GM23338 (cell line): ENCODE data around the gene SPATS2. TPM values are rescaled to one million over a fixed set of nuclear protein-coding genes. Genes with fewer than 3 reads are reported as not detected.
A peak's percentile ranks its signal among the peaks of the same experiment; 100 is the strongest.

Source experiments
- ATAC-seq: fragments of 200-7000 bp; cut with Tn5 transposase; 3 replicates; pipeline ENCODE4 v1.9.1; 2020
- DNase-seq: peaks from one replicate; pipeline ENCODE4 v3.0.0-alpha.2; 2015; ENCODE audit warnings: low spot score
- H2AFZ ChIP-seq: fragments of 200-600 bp; sonication (generic); 2 replicates; pipeline ENCODE4 v1.8.0; 2016; ENCODE audit warnings: antibody characterized with exemption, mild to moderate bottlenecking, moderate library complexity
- H3F3A ChIP-seq: fragments of 200-600 bp; sonication (generic); replicated peaks from 2 replicates; pipeline ENCODE4 v1.8.0; 2017; ENCODE audit warnings: antibody characterized with exemption, mixed run types, low read depth
- H3K27ac ChIP-seq: fragments of 200-600 bp; sonication (generic); 2 replicates; pipeline ENCODE4 v1.6.1; 2016; ENCODE audit warnings: low read depth
- H3K27me3 ChIP-seq: fragments of 200-600 bp; sonication (generic); 2 replicates; pipeline ENCODE4 v1.8.0; 2016; ENCODE audit warnings: mild to moderate bottlenecking, mixed run types, moderate library complexity; ENCODE audit not compliant: insufficient read depth
- H3K36me3 ChIP-seq: fragments of 200-600 bp; sonication (generic); 2 replicates; pipeline ENCODE4 v1.8.0; 2016; ENCODE audit warnings: mild to moderate bottlenecking; ENCODE audit not compliant: insufficient read depth
- H3K4me1 ChIP-seq: fragments of 200-600 bp; sonication (generic); 2 replicates; pipeline ENCODE4 v1.8.0; 2016; ENCODE audit warnings: mild to moderate bottlenecking, moderate library complexity; ENCODE audit not compliant: insufficient read depth
- H3K4me2 ChIP-seq: fragments of 200-600 bp; sonication (generic); 2 replicates; pipeline ENCODE4 v1.7.1; 2017; ENCODE audit warnings: mixed run types
- H3K4me3 ChIP-seq: fragments of 200-600 bp; sonication (generic); 2 replicates; pipeline ENCODE4 v1.6.1; 2016; ENCODE audit warnings: mixed run types
- H3K79me2 ChIP-seq: fragments of 200-600 bp; sonication (generic); replicated peaks from 2 replicates; pipeline ENCODE4 v1.8.0; 2017; ENCODE audit warnings: mild to moderate bottlenecking; ENCODE audit not compliant: insufficient read depth
- H3K9me2 ChIP-seq: fragments of 200-600 bp; sonication (generic); 2 replicates; pipeline ENCODE4 v1.8.0; 2017; ENCODE audit not compliant: insufficient read depth
- H4K20me1 ChIP-seq: fragments of 200-600 bp; sonication (generic); replicated peaks from 2 replicates; pipeline ENCODE4 v1.8.0; 2017; ENCODE audit warnings: mild to moderate bottlenecking; ENCODE audit not compliant: insufficient read depth
- H3K27ac Mint-ChIP-seq: 2 replicates; pipeline ENCODE4 v1.8.0; 2020; ENCODE audit warnings: inconsistent platforms, mild to moderate bottlenecking, moderate library complexity, mixed read lengths
- H3K27me3 Mint-ChIP-seq: 3 replicates; pipeline ENCODE4 v1.8.0; 2022; ENCODE audit warnings: low read depth, mild to moderate bottlenecking, moderate library complexity, mixed read lengths, inconsistent platforms; ENCODE audit not compliant: insufficient read depth, poor library complexity
- H3K36me3 Mint-ChIP-seq: 3 replicates; pipeline ENCODE4 v1.8.0; 2021; ENCODE audit warnings: low read depth, mild to moderate bottlenecking, inconsistent platforms, moderate library complexity, mixed read lengths
- H3K4me1 Mint-ChIP-seq: 3 replicates; pipeline ENCODE4 v1.8.0; 2020; ENCODE audit warnings: mild to moderate bottlenecking, inconsistent platforms, mixed read lengths
- H3K4me3 Mint-ChIP-seq: 3 replicates; pipeline ENCODE4 v1.8.0; 2021; ENCODE audit warnings: moderate library complexity, mild to moderate bottlenecking, inconsistent platforms, mixed read lengths
- H3K9me3 Mint-ChIP-seq: 3 replicates; pipeline ENCODE4 v1.8.0; 2020; ENCODE audit warnings: moderate library complexity, mild to moderate bottlenecking, inconsistent platforms, mixed read lengths
- EZH2 ChIP-seq: fragments of 200-600 bp; sonication (generic); IDR thresholded peaks from one replicate; pipeline ENCODE4 v1.8.0; 2017; ENCODE audit warnings: antibody characterized with exemption, mild to moderate bottlenecking, low read depth; ENCODE audit not compliant: unreplicated experiment
- EZH2phosphoT487 ChIP-seq: fragments of 200-600 bp; sonication (generic); IDR thresholded peaks from one replicate; pipeline ENCODE4 v1.8.1; 2018; ENCODE audit warnings: antibody characterized with exemption; ENCODE audit not compliant: unreplicated experiment
- JUNB ChIP-seq: IDR thresholded peaks from one replicate; pipeline ENCODE4 v1.6.1; 2016; ENCODE audit warnings: antibody characterized with exemption; ENCODE audit not compliant: unreplicated experiment
- NANOG ChIP-seq: IDR thresholded peaks from 2 replicates; pipeline ENCODE4 v1.6.1; 2016; ENCODE audit warnings: antibody characterized with exemption, borderline replicate concordance
- ZNF114 ChIP-seq: fragments of 250-450 bp; sonication (Bioruptor Pico); IDR thresholded peaks from 2 replicates; pipeline ENCODE4 v1.5.0; 2020; ENCODE audit warnings: mild to moderate bottlenecking, moderate library complexity
- polyA plus RNA-seq: library from polyadenylated mRNA; unstranded; fragments of >200 nt; fragmentation: Nextera tagmentation; extraction: Ambion mirVana; gene quantifications from 2 replicates; pipeline ENCODE4 v1.2.1, GENCODE V29; 2016
- total RNA-seq: library from RNA; depleted of rRNA; stranded (reverse); fragments of >200 nt; shearing (Covaris generic); gene quantifications from 2 replicates; pipeline ENCODE4 v1.2.3, GENCODE V29; 2014
- TF ChIP-seq, protein P1 (sequence below), 2 experiments: fragments of 200-600 bp in 1 of 2; sonication (generic) in 1 of 2; conservative IDR thresholded peaks; 2 replicates each; pipeline versions ENCODE4 v1.5.1 to v1.6.1; 2016 to 2017; ENCODE audit warnings: antibody characterized with exemption in 2 of 2, low read depth in 2 of 2, mild to moderate bottlenecking in 2 of 2, moderate library complexity in 1 of 2
- TF ChIP-seq, protein P2 (sequence below): fragments of 250-450 bp; sonication (Bioruptor Pico); IDR thresholded peaks from 2 replicates; pipeline ENCODE4 v1.5.0; 2020; ENCODE audit warnings: mild to moderate bottlenecking, moderate library complexity
- TF ChIP-seq, protein P3 (sequence below): IDR thresholded peaks from 2 replicates; pipeline ENCODE4 v1.6.1; 2016; ENCODE audit warnings: antibody characterized with exemption

SPATS2 gene
- total and polyA plus RNA-seq, 2 experiments from 2014 or later = 20.6 to 61.0 TPM

DNA sequence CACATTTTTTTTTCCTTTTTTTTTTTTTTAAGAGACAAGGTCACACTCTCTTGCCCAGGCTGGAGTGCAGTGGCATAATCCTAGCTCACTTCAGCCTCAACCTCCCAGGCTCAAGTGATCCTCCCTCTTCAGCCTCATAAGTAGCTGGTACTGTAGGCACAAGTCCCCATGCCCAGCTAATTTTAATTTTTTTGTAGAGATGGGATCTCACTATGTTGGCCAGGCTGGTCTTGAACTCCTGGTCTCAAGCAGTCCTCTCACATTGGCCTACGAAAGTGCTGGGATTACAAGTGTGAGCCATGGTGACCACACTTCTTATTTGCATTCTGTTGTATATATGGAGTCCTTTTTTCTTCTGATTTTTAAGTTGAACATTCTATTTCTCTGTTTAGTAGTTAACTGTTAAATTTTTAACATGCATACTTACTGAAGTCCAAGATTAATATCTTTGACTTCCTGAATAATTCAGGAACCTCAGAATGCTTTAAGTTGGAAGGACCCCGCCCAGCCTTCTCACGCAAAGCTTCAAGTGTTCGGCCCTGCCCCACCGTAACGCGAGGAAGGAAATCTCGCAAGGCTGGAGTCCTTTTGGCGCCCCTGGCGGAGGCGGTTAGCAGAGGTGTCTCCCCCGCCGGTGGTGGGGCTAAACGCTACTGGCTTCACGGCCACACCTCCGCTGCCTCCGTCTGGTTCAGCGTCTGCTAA lies 21.6 kb downstream of the SPATS2 start:
- Mint-ChIP-seq H3K4me3 (no peak overlapping the region), H3K36me3 (no peaks in the 10 kb centered on the region; the same call in 2 of the 3 replicates), H3K27ac (no peak overlapping the region), H3K27me3 (peaks cover 9% of the 10 kb centered on the region), H3K9me3 (no peaks in the 10 kb centered on the region; the same call in 2 of the 3 replicates), H3K4me1 (peaks cover 11% of the 10 kb centered on the region)
- no peak for TF ChIP-seq EZH2
- TF ChIP-seq, protein P1, sequence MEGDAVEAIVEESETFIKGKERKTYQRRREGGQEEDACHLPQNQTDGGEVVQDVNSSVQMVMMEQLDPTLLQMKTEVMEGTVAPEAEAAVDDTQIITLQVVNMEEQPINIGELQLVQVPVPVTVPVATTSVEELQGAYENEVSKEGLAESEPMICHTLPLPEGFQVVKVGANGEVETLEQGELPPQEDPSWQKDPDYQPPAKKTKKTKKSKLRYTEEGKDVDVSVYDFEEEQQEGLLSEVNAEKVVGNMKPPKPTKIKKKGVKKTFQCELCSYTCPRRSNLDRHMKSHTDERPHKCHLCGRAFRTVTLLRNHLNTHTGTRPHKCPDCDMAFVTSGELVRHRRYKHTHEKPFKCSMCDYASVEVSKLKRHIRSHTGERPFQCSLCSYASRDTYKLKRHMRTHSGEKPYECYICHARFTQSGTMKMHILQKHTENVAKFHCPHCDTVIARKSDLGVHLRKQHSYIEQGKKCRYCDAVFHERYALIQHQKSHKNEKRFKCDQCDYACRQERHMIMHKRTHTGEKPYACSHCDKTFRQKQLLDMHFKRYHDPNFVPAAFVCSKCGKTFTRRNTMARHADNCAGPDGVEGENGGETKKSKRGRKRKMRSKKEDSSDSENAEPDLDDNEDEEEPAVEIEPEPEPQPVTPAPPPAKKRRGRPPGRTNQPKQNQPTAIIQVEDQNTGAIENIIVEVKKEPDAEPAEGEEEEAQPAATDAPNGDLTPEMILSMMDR (conservative IDR thresholded peaks at IDR 0.05; ENCODE audit: low read depth in 2 of 2) = peak; percentile 72 to 80
- Histone ChIP-seq H3K4me1 (0 out of 2 replicates have a peak, but pooled peaks cover 6% of the 10 kb centered on the region), H2AFZ (no peak overlapping the region), H3K27me3 (no peaks in the 10 kb centered on the region), H3K27ac (no peak overlapping the region), H3K36me3 (no peaks in the 10 kb centered on the region), H3K4me3 (peak overlapping the region; percentile 36; the same call in 1 of the 2 replicates), H3F3A (peaks cover 5% of the 10 kb centered on the region; the same call in 1 of the 2 replicates), H4K20me1 (peaks cover 5% of the 10 kb centered on the region), H3K4me2 (peak overlapping the region; percentile 68; the same call in 1 of the 2 replicates), H3K9me2 (no peaks in the 10 kb centered on the region), H3K79me2 (peaks cover 24% of the 10 kb centered on the region)
- DNase-seq = peak; percentile 96
- peak; percentile 99 for ATAC-seq

DNA sequence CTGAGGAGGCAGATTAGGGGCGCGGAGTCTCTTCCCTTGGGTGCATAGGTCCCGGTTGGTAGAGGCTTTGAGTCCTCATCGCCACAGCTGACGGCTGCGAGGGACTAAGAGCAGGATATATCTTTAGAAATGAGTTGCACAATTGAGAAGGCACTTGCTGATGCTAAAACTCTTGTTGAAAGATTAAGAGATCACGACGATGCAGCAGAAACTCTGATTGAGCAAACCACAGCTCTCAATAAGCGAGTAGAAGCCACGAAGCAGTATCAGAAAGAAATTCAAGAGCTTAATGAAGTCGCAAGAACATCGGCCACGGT lies 22.1 kb downstream of the SPATS2 start:
- Histone ChIP-seq H3K9me2 (no peaks in the 10 kb centered on the region), H3K79me2 (peaks cover 19% of the 10 kb centered on the region), H3K4me3 (peak overlapping the region; percentile 36; the same call in 1 of the 2 replicates), H3F3A (peaks cover 5% of the 10 kb centered on the region; the same call in 1 of the 2 replicates), H3K27ac (no peak overlapping the region; the same call in 1 of the 2 replicates), H4K20me1 (peaks cover 5% of the 10 kb centered on the region), H3K36me3 (0 out of 2 replicates have a peak, but pooled peaks cover under 1% of the 10 kb centered on the region), H3K27me3 (no peaks in the 10 kb centered on the region), H2AFZ (0 out of 2 replicates have a peak overlapping the region, but pooled peaks have one; percentile 35), H3K4me2 (peak overlapping the region; percentile 68), H3K4me1 (0 out of 2 replicates have a peak, but pooled peaks cover 6% of the 10 kb centered on the region)
- Mint-ChIP-seq H3K27ac (no peak overlapping the region), H3K27me3 (peaks cover 9% of the 10 kb centered on the region), H3K36me3 (peaks cover 5% of the 10 kb centered on the region; the same call in 2 of the 3 replicates), H3K4me1 (peaks cover 11% of the 10 kb centered on the region), H3K4me3 (no peak overlapping the region), H3K9me3 (no peaks in the 10 kb centered on the region; the same call in 2 of the 3 replicates)
- no peak for DNase-seq
- ATAC-seq = no peak
- TF ChIP-seq ZNF114 = no peak
- TF ChIP-seq, protein P2, sequence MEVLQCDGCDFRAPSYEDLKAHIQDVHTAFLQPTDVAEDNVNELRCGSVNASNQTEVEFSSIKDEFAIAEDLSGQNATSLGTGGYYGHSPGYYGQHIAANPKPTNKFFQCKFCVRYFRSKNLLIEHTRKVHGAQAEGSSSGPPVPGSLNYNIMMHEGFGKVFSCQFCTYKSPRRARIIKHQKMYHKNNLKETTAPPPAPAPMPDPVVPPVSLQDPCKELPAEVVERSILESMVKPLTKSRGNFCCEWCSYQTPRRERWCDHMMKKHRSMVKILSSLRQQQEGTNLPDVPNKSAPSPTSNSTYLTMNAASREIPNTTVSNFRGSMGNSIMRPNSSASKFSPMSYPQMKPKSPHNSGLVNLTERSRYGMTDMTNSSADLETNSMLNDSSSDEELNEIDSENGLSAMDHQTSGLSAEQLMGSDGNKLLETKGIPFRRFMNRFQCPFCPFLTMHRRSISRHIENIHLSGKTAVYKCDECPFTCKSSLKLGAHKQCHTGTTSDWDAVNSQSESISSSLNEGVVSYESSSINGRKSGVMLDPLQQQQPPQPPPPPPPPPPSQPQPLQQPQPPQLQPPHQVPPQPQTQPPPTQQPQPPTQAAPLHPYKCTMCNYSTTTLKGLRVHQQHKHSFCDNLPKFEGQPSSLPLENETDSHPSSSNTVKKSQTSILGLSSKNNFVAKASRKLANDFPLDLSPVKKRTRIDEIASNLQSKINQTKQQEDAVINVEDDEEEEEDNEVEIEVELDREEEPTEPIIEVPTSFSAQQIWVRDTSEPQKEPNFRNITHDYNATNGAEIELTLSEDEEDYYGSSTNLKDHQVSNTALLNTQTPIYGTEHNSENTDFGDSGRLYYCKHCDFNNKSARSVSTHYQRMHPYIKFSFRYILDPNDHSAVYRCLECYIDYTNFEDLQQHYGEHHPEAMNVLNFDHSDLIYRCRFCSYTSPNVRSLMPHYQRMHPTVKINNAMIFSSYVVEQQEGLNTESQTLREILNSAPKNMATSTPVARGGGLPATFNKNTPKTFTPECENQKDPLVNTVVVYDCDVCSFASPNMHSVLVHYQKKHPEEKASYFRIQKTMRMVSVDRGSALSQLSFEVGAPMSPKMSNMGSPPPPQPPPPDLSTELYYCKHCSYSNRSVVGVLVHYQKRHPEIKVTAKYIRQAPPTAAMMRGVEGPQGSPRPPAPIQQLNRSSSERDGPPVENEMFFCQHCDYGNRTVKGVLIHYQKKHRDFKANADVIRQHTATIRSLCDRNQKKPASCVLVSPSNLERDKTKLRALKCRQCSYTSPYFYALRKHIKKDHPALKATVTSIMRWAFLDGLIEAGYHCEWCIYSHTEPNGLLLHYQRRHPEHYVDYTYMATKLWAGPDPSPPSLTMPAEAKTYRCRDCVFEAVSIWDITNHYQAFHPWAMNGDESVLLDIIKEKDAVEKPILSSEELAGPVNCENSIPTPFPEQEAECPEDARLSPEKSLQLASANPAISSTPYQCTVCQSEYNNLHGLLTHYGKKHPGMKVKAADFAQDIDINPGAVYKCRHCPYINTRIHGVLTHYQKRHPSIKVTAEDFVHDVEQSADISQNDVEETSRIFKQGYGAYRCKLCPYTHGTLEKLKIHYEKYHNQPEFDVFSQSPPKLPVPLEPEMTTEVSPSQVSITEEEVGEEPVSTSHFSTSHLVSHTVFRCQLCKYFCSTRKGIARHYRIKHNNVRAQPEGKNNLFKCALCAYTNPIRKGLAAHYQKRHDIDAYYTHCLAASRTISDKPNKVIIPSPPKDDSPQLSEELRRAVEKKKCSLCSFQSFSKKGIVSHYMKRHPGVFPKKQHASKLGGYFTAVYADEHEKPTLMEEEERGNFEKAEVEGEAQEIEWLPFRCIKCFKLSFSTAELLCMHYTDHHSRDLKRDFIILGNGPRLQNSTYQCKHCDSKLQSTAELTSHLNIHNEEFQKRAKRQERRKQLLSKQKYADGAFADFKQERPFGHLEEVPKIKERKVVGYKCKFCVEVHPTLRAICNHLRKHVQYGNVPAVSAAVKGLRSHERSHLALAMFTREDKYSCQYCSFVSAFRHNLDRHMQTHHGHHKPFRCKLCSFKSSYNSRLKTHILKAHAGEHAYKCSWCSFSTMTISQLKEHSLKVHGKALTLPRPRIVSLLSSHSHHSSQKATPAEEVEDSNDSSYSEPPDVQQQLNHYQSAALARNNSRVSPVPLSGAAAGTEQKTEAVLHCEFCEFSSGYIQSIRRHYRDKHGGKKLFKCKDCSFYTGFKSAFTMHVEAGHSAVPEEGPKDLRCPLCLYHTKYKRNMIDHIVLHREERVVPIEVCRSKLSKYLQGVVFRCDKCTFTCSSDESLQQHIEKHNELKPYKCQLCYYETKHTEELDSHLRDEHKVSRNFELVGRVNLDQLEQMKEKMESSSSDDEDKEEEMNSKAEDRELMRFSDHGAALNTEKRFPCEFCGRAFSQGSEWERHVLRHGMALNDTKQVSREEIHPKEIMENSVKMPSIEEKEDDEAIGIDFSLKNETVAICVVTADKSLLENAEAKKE (CRISPR knock-in tag) = no peak
- TF ChIP-seq, protein P3, sequence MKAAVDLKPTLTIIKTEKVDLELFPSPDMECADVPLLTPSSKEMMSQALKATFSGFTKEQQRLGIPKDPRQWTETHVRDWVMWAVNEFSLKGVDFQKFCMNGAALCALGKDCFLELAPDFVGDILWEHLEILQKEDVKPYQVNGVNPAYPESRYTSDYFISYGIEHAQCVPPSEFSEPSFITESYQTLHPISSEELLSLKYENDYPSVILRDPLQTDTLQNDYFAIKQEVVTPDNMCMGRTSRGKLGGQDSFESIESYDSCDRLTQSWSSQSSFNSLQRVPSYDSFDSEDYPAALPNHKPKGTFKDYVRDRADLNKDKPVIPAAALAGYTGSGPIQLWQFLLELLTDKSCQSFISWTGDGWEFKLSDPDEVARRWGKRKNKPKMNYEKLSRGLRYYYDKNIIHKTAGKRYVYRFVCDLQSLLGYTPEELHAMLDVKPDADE = no peak
- TF ChIP-seq EZH2phosphoT487 = no peak
- TF ChIP-seq JUNB = no peak
- TF ChIP-seq NANOG = no peak
